ENCODE results near the gene MMP3.

The MMP3 gene

DNA sequence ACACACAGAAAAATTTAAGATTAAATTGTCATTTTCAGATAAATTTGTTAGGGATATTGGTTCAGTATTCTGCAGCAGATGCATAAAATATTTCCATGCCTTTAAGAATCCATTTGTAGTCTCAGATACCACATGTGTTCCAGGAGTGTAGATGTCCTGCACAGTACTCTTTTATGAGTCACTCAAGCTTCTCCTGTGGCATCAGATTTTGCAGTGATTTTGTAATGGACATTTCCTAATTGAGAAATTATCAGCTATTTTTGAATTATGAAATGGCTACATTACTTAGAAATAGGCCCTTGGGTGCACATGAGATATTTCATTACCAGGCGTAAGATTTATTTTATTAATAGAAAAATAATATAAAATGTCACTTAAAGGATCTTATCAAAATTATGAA lies 18.9 kb downstream of the MMP3 start:
- DNase-seq (ENCODE audit: low read depth): no peak
- TF ChIP-seq, protein P1, sequence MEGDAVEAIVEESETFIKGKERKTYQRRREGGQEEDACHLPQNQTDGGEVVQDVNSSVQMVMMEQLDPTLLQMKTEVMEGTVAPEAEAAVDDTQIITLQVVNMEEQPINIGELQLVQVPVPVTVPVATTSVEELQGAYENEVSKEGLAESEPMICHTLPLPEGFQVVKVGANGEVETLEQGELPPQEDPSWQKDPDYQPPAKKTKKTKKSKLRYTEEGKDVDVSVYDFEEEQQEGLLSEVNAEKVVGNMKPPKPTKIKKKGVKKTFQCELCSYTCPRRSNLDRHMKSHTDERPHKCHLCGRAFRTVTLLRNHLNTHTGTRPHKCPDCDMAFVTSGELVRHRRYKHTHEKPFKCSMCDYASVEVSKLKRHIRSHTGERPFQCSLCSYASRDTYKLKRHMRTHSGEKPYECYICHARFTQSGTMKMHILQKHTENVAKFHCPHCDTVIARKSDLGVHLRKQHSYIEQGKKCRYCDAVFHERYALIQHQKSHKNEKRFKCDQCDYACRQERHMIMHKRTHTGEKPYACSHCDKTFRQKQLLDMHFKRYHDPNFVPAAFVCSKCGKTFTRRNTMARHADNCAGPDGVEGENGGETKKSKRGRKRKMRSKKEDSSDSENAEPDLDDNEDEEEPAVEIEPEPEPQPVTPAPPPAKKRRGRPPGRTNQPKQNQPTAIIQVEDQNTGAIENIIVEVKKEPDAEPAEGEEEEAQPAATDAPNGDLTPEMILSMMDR (IDR thresholded peaks at IDR 0.05; ENCODE audit: insufficient read depth, low read depth, low read length, missing control alignments): no peak
- H3K4me3 ChIP-seq (ENCODE audit: low read depth, low read length): no peak overlapping the region

DNA sequence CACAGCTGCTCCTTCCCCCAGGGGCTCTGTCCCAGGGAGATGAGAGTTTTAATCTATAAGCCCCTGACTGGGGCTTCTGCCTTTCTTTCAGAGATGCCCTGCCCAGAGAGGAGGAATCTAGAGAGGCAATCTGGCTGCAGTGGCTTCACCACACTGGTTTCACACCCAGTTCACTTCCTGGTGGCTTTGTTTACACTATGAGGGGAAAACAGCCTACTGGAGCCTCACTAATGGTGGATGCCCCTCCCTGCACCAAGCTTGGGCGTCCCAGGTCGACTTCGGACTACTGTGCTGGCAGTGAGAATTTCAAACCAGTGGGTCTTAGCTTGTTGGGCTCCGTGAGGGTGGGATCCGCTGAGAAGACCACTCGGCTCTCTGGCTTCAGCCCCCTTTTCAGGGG lies 23.9 kb downstream of the MMP3 start:
- TF ChIP-seq, protein P1 (IDR thresholded peaks at IDR 0.05; ENCODE audit: insufficient read depth, low read depth, low read length, missing control alignments): no peak
- H3K4me3 ChIP-seq (ENCODE audit: low read depth, low read length): no peak overlapping the region
- DNase-seq (ENCODE audit: low read depth): no peak

DNA sequence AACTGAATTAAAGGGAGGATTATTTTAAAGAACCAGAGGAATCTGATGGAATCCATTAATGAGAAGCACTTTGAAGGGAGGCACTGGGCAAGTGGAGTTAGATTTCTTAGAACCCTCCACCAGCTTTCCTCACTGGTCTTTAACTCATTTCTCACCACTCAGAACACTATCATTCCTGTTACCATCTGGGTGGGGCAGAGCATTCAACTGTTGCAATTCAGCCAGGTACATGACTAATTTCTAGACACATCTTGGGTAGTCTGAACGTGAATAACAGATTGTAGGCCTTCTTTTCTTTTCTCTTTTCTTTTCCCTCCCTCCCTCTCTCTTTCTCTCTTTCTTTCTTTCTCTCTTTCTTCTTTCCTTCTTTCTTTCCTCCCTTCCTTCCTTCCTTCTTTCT lies 29.9 kb downstream of the MMP3 start:
- no peak overlapping the region for H3K4me3 ChIP-seq (ENCODE audit: low read depth, low read length)
- TF ChIP-seq, protein P1 (IDR thresholded peaks at IDR 0.05; ENCODE audit: insufficient read depth, low read depth, low read length, missing control alignments): no peak
- DNase-seq (ENCODE audit: low read depth): no peak

DNA sequence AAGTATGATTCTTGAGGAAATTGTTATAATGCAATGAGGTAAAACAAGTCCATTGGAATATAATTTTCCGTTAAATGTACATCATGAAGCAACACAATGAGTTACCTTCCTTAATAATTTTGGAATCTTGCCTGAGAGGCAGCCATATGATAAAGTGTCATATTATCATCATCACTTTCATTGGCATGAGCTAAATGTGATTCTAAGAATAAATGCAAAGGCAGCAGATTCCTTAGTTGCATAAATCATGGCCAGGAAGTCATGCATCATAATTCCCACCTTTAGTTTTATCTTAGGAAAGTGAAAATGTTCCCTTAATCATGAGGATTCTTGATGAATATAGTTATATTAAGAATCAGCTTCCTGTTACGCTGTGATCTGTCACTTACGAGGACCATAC lies 31.2 kb downstream of the MMP3 start:
- H3K4me3 ChIP-seq (ENCODE audit: low read depth, low read length): no peak overlapping the region
- TF ChIP-seq, protein P1 (IDR thresholded peaks at IDR 0.05; ENCODE audit: insufficient read depth, low read depth, low read length, missing control alignments): no peak
- no peak for DNase-seq (ENCODE audit: low read depth)

DNA sequence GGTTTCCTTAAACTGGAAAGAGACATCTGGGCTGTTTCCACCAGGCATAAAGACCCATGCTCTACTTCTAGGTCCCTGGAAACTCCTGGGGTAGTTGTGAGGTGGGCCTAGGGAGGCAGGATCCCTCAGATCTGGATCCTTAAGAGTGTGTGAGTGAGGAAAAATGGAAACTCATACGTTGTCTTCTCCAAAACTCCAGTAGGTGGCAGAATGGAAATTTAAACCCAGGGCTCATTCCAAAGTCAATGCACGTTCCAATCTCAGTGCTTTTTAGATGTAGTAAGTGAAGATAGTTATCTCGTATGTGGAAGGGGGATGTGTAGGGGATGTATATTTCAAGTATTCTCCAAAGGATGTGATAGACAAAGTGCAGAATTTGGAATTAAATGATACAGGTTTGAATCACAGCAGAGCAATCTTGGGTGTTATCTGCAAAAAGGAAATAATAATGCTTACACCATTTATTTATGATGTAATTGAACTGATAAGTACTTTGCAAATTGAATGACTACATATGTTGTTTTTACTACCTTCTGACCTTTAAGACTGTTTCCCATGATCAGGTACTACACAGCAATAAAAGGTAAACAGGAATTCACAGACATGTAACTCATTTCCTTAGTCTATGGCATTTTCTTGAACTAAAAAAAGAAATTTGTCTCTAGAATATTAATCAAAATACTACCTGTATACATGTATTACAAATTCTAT lies 32.3 kb downstream of the MMP3 start:
- H3K4me3 ChIP-seq (ENCODE audit: low read depth, low read length): no peak overlapping the region
- TF ChIP-seq, protein P1 (IDR thresholded peaks at IDR 0.05; ENCODE audit: insufficient read depth, low read depth, low read length, missing control alignments): peak; percentile 29
- DNase-seq (ENCODE audit: low read depth): no peak

DNA sequence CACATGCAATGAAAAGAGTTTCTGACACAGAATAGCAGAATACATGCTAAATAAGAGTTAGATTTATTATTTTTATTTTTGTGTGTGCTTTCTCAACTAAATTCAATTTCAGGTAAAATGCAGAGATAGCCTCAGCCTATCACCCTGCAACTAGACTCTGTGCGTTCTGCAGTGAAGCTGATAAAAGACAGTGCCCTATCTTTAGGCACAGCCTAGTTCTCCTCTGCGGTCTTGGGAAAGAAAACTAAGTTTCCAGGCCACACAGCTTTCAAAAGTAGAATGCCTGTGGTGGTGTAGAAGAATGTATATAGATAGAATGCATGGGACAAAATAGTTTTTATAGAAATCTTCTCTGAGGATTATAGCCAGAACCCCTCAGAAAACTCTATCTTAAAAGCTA lies 33.4 kb downstream of the MMP3 start:
- TF ChIP-seq, protein P1 (IDR thresholded peaks at IDR 0.05; ENCODE audit: insufficient read depth, low read depth, low read length, missing control alignments): no peak
- no peak for DNase-seq (ENCODE audit: low read depth)
- H3K4me3 ChIP-seq (ENCODE audit: low read depth, low read length): no peak overlapping the region

DNA sequence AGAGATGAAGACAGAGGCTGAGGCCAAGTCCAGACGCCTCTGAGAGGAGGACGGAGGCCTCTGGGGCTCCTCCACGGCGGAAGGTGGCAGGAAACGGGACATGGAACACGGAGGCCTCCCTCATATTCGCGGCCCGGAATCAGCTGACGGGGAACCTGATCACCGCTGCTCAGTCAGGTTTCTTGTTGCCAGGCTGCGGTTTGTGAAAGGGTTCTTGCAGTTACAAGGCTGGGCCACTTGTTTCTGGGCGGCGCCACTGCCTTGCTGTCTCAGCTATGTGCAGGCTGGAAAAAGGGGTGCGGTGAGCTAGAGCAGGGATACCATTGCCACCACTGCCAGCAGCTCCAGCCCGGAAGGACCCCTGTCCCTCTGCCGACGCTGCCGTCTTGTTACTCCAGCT lies 35.5 kb downstream of the MMP3 start:
- DNase-seq (ENCODE audit: low read depth): peak; percentile 23
- TF ChIP-seq, protein P1 (IDR thresholded peaks at IDR 0.05; ENCODE audit: insufficient read depth, low read depth, low read length, missing control alignments): peak; percentile 27
- no peak overlapping the region for H3K4me3 ChIP-seq (ENCODE audit: low read depth, low read length)
